Vagina (tissue), 2 donors: ENCODE results near the gene SURF6. TPM values are rescaled to one million over a fixed set of nuclear protein-coding genes. Genes with fewer than 3 reads are reported as not detected.

Experiments
- DNase-seq, 2 donors: peaks; one replicate each; pipeline ENCODE4 v3.0.0-alpha.2; 2017; ENCODE audit errors: extremely low spot score in 2 of 2
- H3K27ac ChIP-seq: fragments of 200-600 bp; sonication (generic); one replicate; pipeline ENCODE4 v1.5.1; 2019
- H3K27me3 ChIP-seq: fragments of 200-600 bp; sonication (generic); one replicate; pipeline ENCODE4 v1.5.1; 2019
- H3K36me3 ChIP-seq, 2 donors: fragments of 200-600 bp; sonication (generic); one replicate each; pipeline ENCODE4 v1.5.1; 2017 to 2019
- H3K4me1 ChIP-seq: fragments of 200-600 bp; sonication (generic); one replicate; pipeline ENCODE4 v1.5.1; 2019
- H3K4me3 ChIP-seq, 2 donors: fragments of 200-600 bp; sonication (generic); 1 replicate in 1 of 2; 2 replicates in 1 of 2; pipeline ENCODE4 v1.5.1; 2016 to 2019
- H3K9me3 ChIP-seq: fragments of 200-600 bp; sonication (generic); one replicate; pipeline ENCODE4 v1.5.1; 2019
- CTCF ChIP-seq, 3 experiments: fragments of 450-650 bp in 2 of 3; fragments of 200-600 bp in 1 of 3; sonication (generic) in 1 of 3; IDR thresholded peaks; one replicate each; pipeline ENCODE4 v1.5.1; 2017 to 2019; ENCODE audit warnings: antibody characterized with exemption in 3 of 3, mild to moderate bottlenecking in 2 of 3, moderate library complexity in 2 of 3
- POLR2A ChIP-seq, 2 donors: fragments of 450-650 bp; IDR thresholded peaks; one replicate each; pipeline ENCODE4 v1.6.1; 2017; ENCODE audit warnings: antibody characterized with exemption in 2 of 2, mild to moderate bottlenecking in 2 of 2, moderate library complexity in 2 of 2
- POLR2AphosphoS5 ChIP-seq, 2 donors: sonication (generic); formaldehyde crosslinking; IDR thresholded peaks; one replicate each; pipeline ENCODE4 v1.9.0; 2017; ENCODE audit warnings: antibody characterized with exemption in 2 of 2, mild to moderate bottlenecking in 2 of 2, low read depth in 1 of 2; ENCODE audit not compliant: insufficient read depth in 1 of 2
- intact Hi-C: fragments of 100-400 bp; cut with DNase I; formaldehyde crosslinking; loops from one replicate; pipeline ENCODE4 v1.15.1; 2023
- total RNA-seq: library from RNA; depleted of rRNA; stranded (reverse); fragments of >200 nt; gene quantifications from one replicate; pipeline ENCODE4 v1.2.3, GENCODE V29; 2016

Gene SURF6
- total RNA-seq, 1 donor from 2014 or later = 12.8 TPM

GRCh38 chr9:133368249-133368881 is 32.4 kb upstream of the SURF6 start:
- Histone ChIP-seq H3K4me3 (no peak overlapping the region), H3K9me3 (no peaks in the 10 kb centered on the region), H3K4me1 (peaks cover 73% of the 10 kb centered on the region), H3K27ac (no peak overlapping the region), H3K27me3 (no peaks in the 10 kb centered on the region), H3K36me3 (peaks cover 6 to 39% of the 10 kb centered on the region in 2 donors)
- intact Hi-C loops = no loop called here
- no peak for DNase-seq
- TF ChIP-seq POLR2A (IDR thresholded peaks at IDR 0.05) (no peak), CTCF (IDR thresholded peaks at IDR 0.05) (no peak), POLR2AphosphoS5 (IDR thresholded peaks at IDR 0.05; ENCODE audit: insufficient read depth in 1 of 2, low read depth in 1 of 2) (no peak)

- no peak for DNase-seq
- intact Hi-C loops = no loop called here
- no peaks in the 10 kb centered on the region for H3K27me3 ChIP-seq
- peaks cover 73% of the 10 kb centered on the region for H3K4me1 ChIP-seq
- H3K9me3 ChIP-seq = no peaks in the 10 kb centered on the region
- no peak overlapping the region for H3K4me3 ChIP-seq
- no peak overlapping the region for H3K27ac ChIP-seq
- peaks cover 6 to 45% of the 10 kb centered on the region in 2 donors for H3K36me3 ChIP-seq
- no peak for TF ChIP-seq CTCF (IDR thresholded peaks at IDR 0.05)
- no peak for TF ChIP-seq POLR2AphosphoS5 (IDR thresholded peaks at IDR 0.05; ENCODE audit: insufficient read depth in 1 of 2, low read depth in 1 of 2)
- TF ChIP-seq POLR2A (IDR thresholded peaks at IDR 0.05) = no peak
Measured at GRCh38 chr9:133367778-133368177, 31.8 kb upstream of the SURF6 start.

- H3K4me1 ChIP-seq = peaks cover 73% of the 10 kb centered on the region
- DNase-seq = no peak
- intact Hi-C loops = no loop called here
- TF ChIP-seq POLR2A (IDR thresholded peaks at IDR 0.05) (no peak), CTCF (IDR thresholded peaks at IDR 0.05) (no peak), POLR2AphosphoS5 (IDR thresholded peaks at IDR 0.05; ENCODE audit: insufficient read depth in 1 of 2, low read depth in 1 of 2) (no peak)
- H3K27me3 ChIP-seq = no peaks in the 10 kb centered on the region
- H3K27ac ChIP-seq = no peak overlapping the region
- H3K9me3 ChIP-seq = no peaks in the 10 kb centered on the region
- peaks cover 6 to 50% of the 10 kb centered on the region in 2 donors for H3K36me3 ChIP-seq
- H3K4me3 ChIP-seq = no peak overlapping the region
Measured at GRCh38 chr9:133367221-133367620, 31.2 kb upstream of the SURF6 start.

GRCh38 chr9:133366435-133366834 is 30.4 kb upstream of the SURF6 start:
- Histone ChIP-seq H3K27ac (no peak overlapping the region), H3K4me3 (no peak overlapping the region), H3K9me3 (no peaks in the 10 kb centered on the region), H3K36me3 (peaks cover 6 to 58% of the 10 kb centered on the region in 2 donors), H3K27me3 (no peaks in the 10 kb centered on the region), H3K4me1 (peaks cover 68% of the 10 kb centered on the region)
- no peak for TF ChIP-seq POLR2A (IDR thresholded peaks at IDR 0.05)
- intact Hi-C loops = no loop called here
- DNase-seq = no peak

- intact Hi-C loops = no loop called here
- peaks cover 39% of the 10 kb centered on the region for H3K4me1 ChIP-seq
- no peak for DNase-seq
- H3K4me3 ChIP-seq = no peak overlapping the region
- no peak overlapping the region for H3K27ac ChIP-seq
- no peaks in the 10 kb centered on the region for H3K9me3 ChIP-seq
- no peaks in the 10 kb centered on the region for H3K27me3 ChIP-seq
- TF ChIP-seq CTCF (IDR thresholded peaks at IDR 0.05) = no peak
- no peak for TF ChIP-seq POLR2AphosphoS5 (IDR thresholded peaks at IDR 0.05; ENCODE audit: insufficient read depth in 1 of 2, low read depth in 1 of 2)
- TF ChIP-seq POLR2A (IDR thresholded peaks at IDR 0.05) = no peak
- H3K36me3 ChIP-seq = peaks cover 6 to 73% of the 10 kb centered on the region in 2 donors
Measured at GRCh38 chr9:133362359-133363044, 26.5 kb upstream of the SURF6 start.
